Prostate gland (tissue), 2 donors: ENCODE measurements around the gene NPVF.

Experiments used
- POLR2A ChIP-seq: fragments of 450-650 bp; IDR thresholded peaks from one replicate; pipeline ENCODE4 v1.6.1; 2016; ENCODE audit warnings: antibody characterized with exemption, mild to moderate bottlenecking
- POLR2AphosphoS5 ChIP-seq: sonication (generic); formaldehyde crosslinking; IDR thresholded peaks from one replicate; pipeline ENCODE4 v1.6.1; 2017; ENCODE audit warnings: antibody characterized with exemption
- TF ChIP-seq, protein P1 (sequence below), 4 experiments: fragments of 200-600 bp in 2 of 4; fragments of 450-650 bp in 2 of 4; sonication (generic) in 2 of 4; IDR thresholded peaks; 1 replicate in 3 of 4; 2 replicates in 1 of 4; pipeline ENCODE4 v1.5.1; 2016 to 2019; ENCODE audit warnings: antibody characterized with exemption in 4 of 4, mild to moderate bottlenecking in 2 of 4, moderate library complexity in 2 of 4

GRCh38 chr7:25240340-25240739, 12.1 kb upstream of the NPVF start:
- TF ChIP-seq, protein P1, sequence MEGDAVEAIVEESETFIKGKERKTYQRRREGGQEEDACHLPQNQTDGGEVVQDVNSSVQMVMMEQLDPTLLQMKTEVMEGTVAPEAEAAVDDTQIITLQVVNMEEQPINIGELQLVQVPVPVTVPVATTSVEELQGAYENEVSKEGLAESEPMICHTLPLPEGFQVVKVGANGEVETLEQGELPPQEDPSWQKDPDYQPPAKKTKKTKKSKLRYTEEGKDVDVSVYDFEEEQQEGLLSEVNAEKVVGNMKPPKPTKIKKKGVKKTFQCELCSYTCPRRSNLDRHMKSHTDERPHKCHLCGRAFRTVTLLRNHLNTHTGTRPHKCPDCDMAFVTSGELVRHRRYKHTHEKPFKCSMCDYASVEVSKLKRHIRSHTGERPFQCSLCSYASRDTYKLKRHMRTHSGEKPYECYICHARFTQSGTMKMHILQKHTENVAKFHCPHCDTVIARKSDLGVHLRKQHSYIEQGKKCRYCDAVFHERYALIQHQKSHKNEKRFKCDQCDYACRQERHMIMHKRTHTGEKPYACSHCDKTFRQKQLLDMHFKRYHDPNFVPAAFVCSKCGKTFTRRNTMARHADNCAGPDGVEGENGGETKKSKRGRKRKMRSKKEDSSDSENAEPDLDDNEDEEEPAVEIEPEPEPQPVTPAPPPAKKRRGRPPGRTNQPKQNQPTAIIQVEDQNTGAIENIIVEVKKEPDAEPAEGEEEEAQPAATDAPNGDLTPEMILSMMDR (IDR thresholded peaks at IDR 0.05): peak in 1 of 4 experiments; percentile 4
- no peak for TF ChIP-seq POLR2A
- TF ChIP-seq POLR2AphosphoS5: peak; percentile 70
